ENCODE measurements around the gene LSAMP. TPM values are rescaled to one million over a fixed set of nuclear protein-coding genes. Genes with fewer than 3 reads are reported as not detected.

LSAMP gene
- total RNA-seq, 2 donors from 2014 or later: 1.1 to 5.9 TPM

DNA sequence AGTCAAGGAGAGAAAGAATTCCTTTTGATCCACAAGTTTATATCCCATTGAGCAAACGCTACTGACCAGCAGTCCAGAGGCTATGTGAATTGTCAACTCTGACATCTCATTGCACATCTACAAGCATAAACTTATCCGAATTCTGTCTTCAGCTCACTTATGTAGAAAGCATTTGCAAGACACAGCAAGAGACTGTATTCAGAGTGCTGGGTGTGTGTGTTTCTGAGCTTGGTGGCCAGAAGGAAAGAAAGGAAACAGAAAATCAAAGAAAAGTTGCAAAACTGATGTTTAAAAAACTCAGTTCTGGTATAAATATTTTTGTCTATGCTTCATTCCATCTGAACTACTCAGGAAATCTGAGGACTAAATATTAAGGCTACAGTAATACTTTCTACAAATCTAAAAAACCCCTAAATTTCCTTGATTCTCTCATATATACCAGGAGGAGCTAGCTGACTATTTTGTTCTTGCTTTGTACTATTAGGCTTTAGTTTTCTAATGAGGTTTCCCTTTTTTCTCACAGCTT, 45.5 kb downstream of the LSAMP start:
- TF ChIP-seq, protein P1, sequence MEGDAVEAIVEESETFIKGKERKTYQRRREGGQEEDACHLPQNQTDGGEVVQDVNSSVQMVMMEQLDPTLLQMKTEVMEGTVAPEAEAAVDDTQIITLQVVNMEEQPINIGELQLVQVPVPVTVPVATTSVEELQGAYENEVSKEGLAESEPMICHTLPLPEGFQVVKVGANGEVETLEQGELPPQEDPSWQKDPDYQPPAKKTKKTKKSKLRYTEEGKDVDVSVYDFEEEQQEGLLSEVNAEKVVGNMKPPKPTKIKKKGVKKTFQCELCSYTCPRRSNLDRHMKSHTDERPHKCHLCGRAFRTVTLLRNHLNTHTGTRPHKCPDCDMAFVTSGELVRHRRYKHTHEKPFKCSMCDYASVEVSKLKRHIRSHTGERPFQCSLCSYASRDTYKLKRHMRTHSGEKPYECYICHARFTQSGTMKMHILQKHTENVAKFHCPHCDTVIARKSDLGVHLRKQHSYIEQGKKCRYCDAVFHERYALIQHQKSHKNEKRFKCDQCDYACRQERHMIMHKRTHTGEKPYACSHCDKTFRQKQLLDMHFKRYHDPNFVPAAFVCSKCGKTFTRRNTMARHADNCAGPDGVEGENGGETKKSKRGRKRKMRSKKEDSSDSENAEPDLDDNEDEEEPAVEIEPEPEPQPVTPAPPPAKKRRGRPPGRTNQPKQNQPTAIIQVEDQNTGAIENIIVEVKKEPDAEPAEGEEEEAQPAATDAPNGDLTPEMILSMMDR (IDR thresholded peaks at IDR 0.05): no peak
- Histone ChIP-seq H3K27me3 (no peaks in the 10 kb centered on the region), H3K9me3 (no peaks in the 10 kb centered on the region), H3K4me3 (no peak overlapping the region), H3K9ac (ENCODE audit: low read depth in 2 of 2, low read length in 2 of 2) (no peak overlapping the region), H3K4me1 (no peaks in the 10 kb centered on the region), H3K27ac (no peak overlapping the region), H3K36me3 (no peaks in the 10 kb centered on the region)
- no peak for DNase-seq
- intact Hi-C loops (cut with DNase I): no loop called here

DNA sequence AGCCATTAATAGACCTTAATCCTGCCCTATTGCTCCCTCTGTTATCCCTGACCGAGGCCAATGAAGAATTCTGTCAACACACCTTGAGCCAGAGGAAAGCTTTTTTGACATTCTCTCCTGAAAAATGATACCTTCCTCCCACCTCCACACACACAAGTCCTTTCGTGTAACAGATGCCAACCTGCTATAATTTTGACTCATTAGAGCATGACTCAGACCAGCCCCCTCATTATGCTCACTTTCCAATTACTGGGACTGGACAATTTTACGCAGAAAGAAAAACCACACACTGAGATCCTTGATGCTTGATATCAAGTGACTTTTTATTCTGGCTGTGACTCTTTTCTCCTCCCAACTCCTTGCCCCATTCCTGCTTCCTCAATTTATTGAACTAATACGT, 50.9 kb downstream of the LSAMP start:
- TF ChIP-seq, protein P1 (IDR thresholded peaks at IDR 0.05): no peak
- intact Hi-C loops (cut with DNase I): no loop called here

DNA sequence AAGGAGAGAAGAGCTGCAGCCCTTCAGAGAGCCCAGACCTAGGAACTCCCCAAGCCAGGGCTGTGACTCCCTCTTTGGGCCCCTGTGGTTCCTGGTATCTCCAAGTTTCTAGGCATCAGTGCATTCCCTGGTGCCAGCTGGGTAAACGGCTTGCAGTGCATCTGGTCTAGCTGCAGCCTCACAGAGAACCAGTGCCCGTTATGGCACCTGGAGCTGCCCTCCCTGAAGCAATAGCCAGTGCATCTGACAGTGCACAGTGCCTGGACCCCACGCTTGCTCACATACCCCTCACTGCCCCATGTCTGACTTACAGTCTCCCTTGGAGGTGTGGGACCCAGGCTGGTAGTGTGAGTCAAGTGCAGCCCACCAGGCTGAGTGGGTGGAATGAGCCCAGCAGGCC, 52.1 kb downstream of the LSAMP start:
- no peak for DNase-seq
- Histone ChIP-seq H3K4me1 (no peaks in the 10 kb centered on the region), H3K27ac (no peak overlapping the region), H3K27me3 (no peaks in the 10 kb centered on the region), H3K36me3 (no peaks in the 10 kb centered on the region), H3K4me3 (no peak overlapping the region), H3K9ac (ENCODE audit: low read depth in 2 of 2, low read length in 2 of 2) (no peak overlapping the region), H3K9me3 (no peaks in the 10 kb centered on the region)
- intact Hi-C loops (cut with DNase I): no loop called here
- TF ChIP-seq, protein P1 (IDR thresholded peaks at IDR 0.05): no peak

More for the DNA sequence above, 50.9 kb downstream of the LSAMP start:
- Histone ChIP-seq H3K27ac (no peak overlapping the region), H3K9me3 (no peaks in the 10 kb centered on the region), H3K4me3 (no peak overlapping the region), H3K4me1 (no peaks in the 10 kb centered on the region), H3K36me3 (no peaks in the 10 kb centered on the region), H3K9ac (ENCODE audit: low read depth in 2 of 2, low read length in 2 of 2) (no peak overlapping the region), H3K27me3 (no peaks in the 10 kb centered on the region)
- no peak for DNase-seq

DNA sequence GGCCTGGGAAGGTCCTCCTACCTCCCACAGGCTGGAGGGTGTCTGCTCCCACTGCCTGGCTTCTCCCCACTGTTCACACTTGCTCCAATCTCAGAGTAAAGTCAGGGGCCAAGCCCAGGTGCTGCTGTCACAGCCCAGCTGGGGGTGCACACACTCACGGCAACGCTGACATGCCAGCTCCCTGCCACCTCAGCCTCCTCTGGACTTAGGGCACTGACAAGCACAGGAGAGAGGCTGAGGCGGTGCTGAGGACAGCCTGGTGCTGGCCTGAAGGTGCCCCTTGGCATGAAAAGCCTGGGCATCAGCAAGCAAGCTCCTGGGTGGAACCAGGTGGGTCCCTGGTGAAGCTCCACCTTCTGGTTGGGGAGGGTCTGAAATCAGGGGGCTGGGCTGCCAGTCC, 53.0 kb downstream of the LSAMP start:
- H3K4me3 ChIP-seq: no peak overlapping the region
- H3K36me3 ChIP-seq: no peaks in the 10 kb centered on the region
- no peaks in the 10 kb centered on the region for H3K27me3 ChIP-seq
- no peak overlapping the region for H3K27ac ChIP-seq
- TF ChIP-seq, protein P1 (IDR thresholded peaks at IDR 0.05): no peak
- H3K4me1 ChIP-seq: no peaks in the 10 kb centered on the region
- H3K9ac ChIP-seq (ENCODE audit: low read depth in 2 of 2, low read length in 2 of 2): no peak overlapping the region
- DNase-seq: no peak
- intact Hi-C loops (cut with DNase I): no loop called here
- no peaks in the 10 kb centered on the region for H3K9me3 ChIP-seq

DNA sequence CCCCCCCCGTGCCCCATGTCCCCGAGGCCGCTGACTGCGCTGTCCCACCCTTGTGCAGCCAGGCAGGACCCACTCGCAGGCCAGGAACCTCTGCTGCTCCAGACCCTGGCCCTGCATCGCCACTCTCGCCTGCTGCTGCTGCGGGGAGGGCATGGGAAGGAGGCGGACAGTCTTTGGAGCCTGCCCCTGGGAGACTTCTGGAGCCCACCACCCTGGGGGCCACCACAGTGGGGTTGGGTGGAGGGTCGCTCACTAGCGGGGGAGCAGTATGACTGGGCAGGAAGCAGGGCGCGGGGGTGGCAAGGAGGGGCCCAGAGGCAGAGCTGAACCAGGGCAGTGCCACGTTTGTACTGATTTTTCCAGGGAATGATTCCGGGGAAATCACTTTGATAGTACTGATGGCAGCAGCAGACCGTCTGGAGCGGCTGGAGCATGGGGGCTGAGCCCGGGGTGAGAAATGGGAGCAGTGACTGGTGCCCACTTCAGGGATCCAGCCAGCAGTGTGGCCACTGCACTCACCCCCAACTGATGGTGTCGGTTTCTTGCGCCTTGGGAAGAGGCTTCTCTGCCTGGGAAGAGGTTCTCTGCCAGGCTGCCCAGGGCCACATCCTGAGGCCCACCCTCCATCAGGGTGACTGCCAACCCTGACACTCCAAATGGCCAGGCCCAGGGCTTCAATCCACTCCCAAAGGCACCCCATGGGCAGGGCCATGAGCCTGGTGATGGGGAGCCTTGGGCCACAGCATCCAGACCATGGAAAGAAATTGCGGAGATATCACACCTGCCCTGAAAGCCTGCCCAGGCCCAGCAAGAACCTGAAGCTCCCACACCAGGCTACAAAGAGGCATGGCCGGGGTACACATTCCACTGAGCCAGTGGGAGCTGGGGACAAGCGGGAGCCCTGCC, 53.7 kb downstream of the LSAMP start:
- TF ChIP-seq, protein P1 (IDR thresholded peaks at IDR 0.05): no peak
- Histone ChIP-seq H3K9ac (ENCODE audit: low read depth in 2 of 2, low read length in 2 of 2) (no peak overlapping the region), H3K36me3 (no peaks in the 10 kb centered on the region), H3K4me3 (no peak overlapping the region), H3K27me3 (no peaks in the 10 kb centered on the region), H3K4me1 (no peaks in the 10 kb centered on the region), H3K9me3 (no peaks in the 10 kb centered on the region), H3K27ac (no peak overlapping the region)
- no peak for DNase-seq
- intact Hi-C loops (cut with DNase I): no loop called here

Data from colonic mucosa (tissue), 4 donors.